Urinary bladder (tissue), 4 donors: ENCODE results near the gene GXYLT2. TPM values are rescaled to one million over a fixed set of nuclear protein-coding genes. Genes with fewer than 3 reads are reported as not detected.
"Not testable (repeated sequence)": the region's sequence is repeated elsewhere in the genome, so short reads cannot be mapped to it uniquely, and the experiment has no call there.

ENCODE experiments used
- DNase-seq: peaks from one replicate; pipeline ENCODE4 v3.0.0-alpha.2; 2015; ENCODE audit errors: extremely low spot score
- H3K27ac ChIP-seq: one replicate; pipeline ENCODE4 v1.5.1; 2013; ENCODE audit warnings: low read depth, mild to moderate bottlenecking, moderate library complexity
- H3K36me3 ChIP-seq: one replicate; pipeline ENCODE4 v1.6.1; 2013; ENCODE audit warnings: mild to moderate bottlenecking, moderate library complexity; ENCODE audit not compliant: insufficient read depth
- H3K4me1 ChIP-seq: one replicate; pipeline ENCODE4 v1.6.1; 2013; ENCODE audit warnings: mild to moderate bottlenecking, moderate library complexity; ENCODE audit not compliant: insufficient read depth
- H3K4me3 ChIP-seq: one replicate; pipeline ENCODE4 v1.5.1; 2013; ENCODE audit warnings: low read depth, low read length
- WGBS: extraction: QIAGEN DNeasy Blood & Tissue Kit; methylation state at CpG from one replicate; pipeline ENCODE4 v1.1.7; 2013; 5-methylcytosine and 5-hydroxymethylcytosine counted together
- polyA plus RNA-seq: library from polyadenylated mRNA; stranded (reverse); fragments of 200-250 nt; gene quantifications from one replicate; pipeline ENCODE4 v1.2.3, GENCODE V29; 2013
- total RNA-seq: library from RNA; depleted of rRNA; stranded (reverse); fragments of >200 nt; gene quantifications from one replicate; pipeline ENCODE4 v1.2.3, GENCODE V29; 2014
- donor health status: healthy with polysubstance abuse.
- donor health status: healthy.

Gene GXYLT2
- total and polyA plus RNA-seq, 2 donors: 2.6 to 71.5 TPM

GRCh38 chr3:72990701-72991395 lies 103.0 kb downstream of the GXYLT2 start:
- Histone ChIP-seq H3K36me3 (no peaks in the 10 kb centered on the region), H3K27ac (no peak overlapping the region), H3K4me3 (no peak overlapping the region), H3K4me1 (no peaks in the 10 kb centered on the region)
- 90% methylated on average over 5 of the region's 5 CpGs for WGBS
- no peak for DNase-seq

GRCh38 chr3:72991522-72991921 lies 103.7 kb downstream of the GXYLT2 start:
- 81% methylated on average over 2 of the region's 2 CpGs for WGBS
- Histone ChIP-seq H3K36me3 (no peaks in the 10 kb centered on the region), H3K4me1 (peaks cover 3% of the 10 kb centered on the region)

GRCh38 chr3:72993391-72993790 lies 105.5 kb downstream of the GXYLT2 start:
- no peak for DNase-seq
- 86% methylated on average over 6 of the region's 6 CpGs for WGBS
- H3K27ac ChIP-seq: no peak overlapping the region

More at GRCh38 chr3:72991522-72991921, 103.7 kb downstream of the GXYLT2 start:
- H3K27ac ChIP-seq: no peak overlapping the region
- DNase-seq: no peak
- H3K4me3 ChIP-seq: no peak overlapping the region

GRCh38 chr3:72995337-72995736 lies 107.5 kb downstream of the GXYLT2 start:
- 81% methylated on average over 10 of the region's 10 CpGs for whole genome bisulfite sequencing
- no peaks in the 10 kb centered on the region for H3K36me3 ChIP-seq
- no peak for DNase-seq
- H3K27ac ChIP-seq: no peak overlapping the region
- no peak overlapping the region for H3K4me3 ChIP-seq
- H3K4me1 ChIP-seq: peaks cover 3% of the 10 kb centered on the region

More at GRCh38 chr3:72993391-72993790, 105.5 kb downstream of the GXYLT2 start:
- Histone ChIP-seq H3K36me3 (no peaks in the 10 kb centered on the region), H3K4me3 (no peak overlapping the region), H3K4me1 (peaks cover 3% of the 10 kb centered on the region)

GRCh38 chr3:72996121-72996472 lies 108.3 kb downstream of the GXYLT2 start:
- Histone ChIP-seq H3K36me3 (no peaks in the 10 kb centered on the region), H3K4me1 (peaks cover 3% of the 10 kb centered on the region), H3K27ac (peak overlapping the region; percentile 93), H3K4me3 (peak overlapping the region; percentile 90)
- no peak for DNase-seq
- WGBS: 78% methylated on average over 20 of the region's 20 CpGs

GRCh38 chr3:72996473-72997333 lies 108.9 kb downstream of the GXYLT2 start, which contains the start of gene PPP4R2:
PPP4R2 (plus strand) TSS chr3:72996811; CDS start chr3:72997038, 227 bp downstream.
- WGBS: under 1% methylated on average over 70 of the region's 75 CpGs
- H3K4me1 ChIP-seq: peaks cover 3% of the 10 kb centered on the region
- peak; percentile 47 for DNase-seq

GRCh38 chr3:72997421-72997961 lies 109.6 kb downstream of the GXYLT2 start:
- WGBS: under 1% methylated on average over 16 of the region's 16 CpGs
- H3K4me1 ChIP-seq: peaks cover 3% of the 10 kb centered on the region
- no peaks in the 10 kb centered on the region for H3K36me3 ChIP-seq
- H3K27ac ChIP-seq: peak overlapping the region; percentile 97
- peak; percentile 50 for DNase-seq
- H3K4me3 ChIP-seq: peak overlapping the region; percentile 90

More at GRCh38 chr3:72996473-72997333, 108.9 kb downstream of the GXYLT2 start, which contains the start of gene PPP4R2:
- peak within 1 kb of the TSS; percentile 90 for H3K4me3 ChIP-seq
- no peaks in the 10 kb centered on the region for H3K36me3 ChIP-seq
- H3K27ac ChIP-seq: peak within 1 kb of the TSS; percentile 97

- Histone ChIP-seq H3K4me3 (peak overlapping the region; percentile 30), H3K27ac (no peak overlapping the region), H3K4me1 (peaks cover 3% of the 10 kb centered on the region), H3K36me3 (no peaks in the 10 kb centered on the region)
- WGBS: 8% methylated on average over 4 of the region's 4 CpGs
- DNase-seq: no peak
These were observed 110.6 kb downstream of the GXYLT2 start for GRCh38 chr3:72998466-72998865.

- Histone ChIP-seq H3K36me3 (no peaks in the 10 kb centered on the region), H3K4me1 (peaks cover 3% of the 10 kb centered on the region), H3K4me3 (no peak overlapping the region), H3K27ac (no peak overlapping the region)
- DNase-seq: no peak
- WGBS: 35% methylated on average over 2 of the region's 2 CpGs
These were observed 112.1 kb downstream of the GXYLT2 start for GRCh38 chr3:72999951-73000350.

- not testable (repeated sequence) for H3K36me3 ChIP-seq, DNase-seq, H3K4me1 ChIP-seq, H3K4me3 ChIP-seq, H3K27ac ChIP-seq
- 82% methylated on average over 8 of the region's 8 CpGs for WGBS
These were observed 115.2 kb downstream of the GXYLT2 start for GRCh38 chr3:73003050-73003449.

- no peak overlapping the region for H3K4me3 ChIP-seq
- H3K27ac ChIP-seq: no peak overlapping the region
- H3K4me1 ChIP-seq: no peaks in the 10 kb centered on the region
- no peaks in the 10 kb centered on the region for H3K36me3 ChIP-seq
- DNase-seq: no peak
- WGBS: 77% methylated on average over 4 of the region's 4 CpGs
These were observed 116.5 kb downstream of the GXYLT2 start for GRCh38 chr3:73004316-73004715.

GRCh38 chr3:73007992-73008712 lies 120.3 kb downstream of the GXYLT2 start:
- WGBS: 44% methylated on average over 6 of the region's 6 CpGs
- H3K4me3 ChIP-seq: no peak overlapping the region
- no peaks in the 10 kb centered on the region for H3K4me1 ChIP-seq

GRCh38 chr3:73009008-73009407 lies 121.2 kb downstream of the GXYLT2 start:
- 79% methylated on average over 4 of the region's 4 CpGs for WGBS
- Histone ChIP-seq H3K4me3 (no peak overlapping the region), H3K4me1 (no peaks in the 10 kb centered on the region), H3K27ac (no peak overlapping the region), H3K36me3 (no peaks in the 10 kb centered on the region)
- no peak for DNase-seq

More at GRCh38 chr3:73007992-73008712, 120.3 kb downstream of the GXYLT2 start:
- no peaks in the 10 kb centered on the region for H3K36me3 ChIP-seq
- no peak for DNase-seq
- no peak overlapping the region for H3K27ac ChIP-seq
